Glomerular visceral epithelial cell (primary cell): ENCODE measurements around the gene CYB5R3.
A peak's percentile ranks its signal among the peaks of the same experiment; 100 is the strongest.
"Not testable (repeated sequence)": the region's sequence is repeated elsewhere in the genome, so short reads cannot be mapped to it uniquely, and the experiment has no call there.

Source experiments
- DNase-seq: peaks from one replicate; pipeline ENCODE4 v3.0.0-alpha.2; 2016; ENCODE audit errors: extremely low spot score

The CYB5R3 gene

GRCh38 chr22:42678894-42679293 lies 29.7 kb upstream of the CYB5R3 start:
- no peak for DNase-seq

GRCh38 chr22:42677936-42678335 lies 28.7 kb upstream of the CYB5R3 start:
- DNase-seq: not testable (repeated sequence)

DNA sequence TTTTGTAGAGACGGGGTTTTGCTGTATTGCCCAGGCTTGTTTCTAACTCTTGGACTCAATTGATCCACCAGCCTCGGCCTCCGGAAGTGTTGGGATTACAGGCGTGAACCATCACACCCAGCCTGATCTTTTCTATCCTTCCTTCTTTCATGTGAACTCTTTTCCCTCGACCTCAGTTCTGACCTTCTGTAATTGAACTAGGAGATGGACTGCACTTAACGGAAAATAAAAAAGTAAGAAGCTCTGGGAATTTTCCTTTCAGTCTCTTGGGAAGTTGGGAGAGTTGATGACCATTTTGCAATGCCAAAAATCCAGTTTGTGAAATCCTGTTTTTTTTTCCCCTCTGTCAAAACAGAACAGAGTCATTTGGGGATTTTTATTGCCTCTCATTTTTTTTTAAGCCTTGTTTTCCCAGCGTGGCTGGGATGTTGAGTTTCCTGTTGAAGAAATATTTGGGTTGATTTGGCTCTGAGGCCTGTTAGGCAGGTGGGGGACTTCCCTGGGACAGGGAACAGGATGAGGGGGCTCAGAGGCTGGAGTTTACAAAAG lies 26.9 kb upstream of the CYB5R3 start:
- DNase-seq: no peak

DNA sequence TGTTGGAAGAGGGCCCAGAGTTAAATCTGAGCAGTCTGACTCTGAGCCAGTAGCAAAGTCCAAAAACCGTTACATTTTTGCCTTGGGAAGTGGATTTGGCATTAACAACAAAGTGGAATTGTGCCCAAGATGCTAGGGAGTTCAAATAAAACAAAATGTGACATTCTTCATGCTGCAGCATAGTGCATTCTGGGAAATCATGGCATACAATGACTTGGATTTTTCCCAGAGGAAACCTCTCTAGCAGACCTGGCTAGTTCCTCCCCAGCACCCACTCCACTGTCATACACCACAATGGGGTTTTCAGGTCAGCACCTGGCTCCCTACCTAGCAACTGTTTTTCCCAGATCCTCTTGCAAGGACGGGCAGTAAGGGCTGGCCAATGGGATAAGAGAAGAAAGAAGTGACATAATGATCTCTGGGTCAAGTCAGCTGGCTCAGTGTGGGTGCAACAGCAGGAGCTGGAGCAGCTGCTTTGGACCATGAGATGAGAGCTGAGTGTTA lies 24.8 kb upstream of the CYB5R3 start:
- DNase-seq: peak; percentile 26

GRCh38 chr22:42673071-42673470 lies 23.9 kb upstream of the CYB5R3 start:
- not testable (repeated sequence) for DNase-seq

GRCh38 chr22:42670921-42671709 lies 21.9 kb upstream of the CYB5R3 start:
- DNase-seq: no peak

DNA sequence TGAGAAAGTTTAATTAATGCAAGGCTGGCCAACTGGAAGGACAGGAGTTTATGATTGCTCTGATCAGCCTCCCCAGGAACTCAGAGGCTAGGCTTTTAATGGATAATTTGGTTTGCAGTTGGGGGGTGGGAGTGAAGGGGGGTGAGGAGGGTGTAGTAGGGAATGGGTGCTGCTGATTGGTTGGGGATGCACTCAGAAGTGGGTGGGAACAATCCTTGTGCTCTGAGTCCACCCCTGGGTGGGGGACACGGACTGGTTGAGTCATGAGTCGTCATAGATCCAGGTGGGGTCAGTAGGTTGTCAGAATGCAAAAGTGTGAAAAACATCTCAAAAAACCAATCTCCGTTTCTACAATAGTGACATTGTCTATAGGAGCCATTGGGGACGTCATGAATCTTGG lies 20.9 kb upstream of the CYB5R3 start:
- no peak for DNase-seq

DNA sequence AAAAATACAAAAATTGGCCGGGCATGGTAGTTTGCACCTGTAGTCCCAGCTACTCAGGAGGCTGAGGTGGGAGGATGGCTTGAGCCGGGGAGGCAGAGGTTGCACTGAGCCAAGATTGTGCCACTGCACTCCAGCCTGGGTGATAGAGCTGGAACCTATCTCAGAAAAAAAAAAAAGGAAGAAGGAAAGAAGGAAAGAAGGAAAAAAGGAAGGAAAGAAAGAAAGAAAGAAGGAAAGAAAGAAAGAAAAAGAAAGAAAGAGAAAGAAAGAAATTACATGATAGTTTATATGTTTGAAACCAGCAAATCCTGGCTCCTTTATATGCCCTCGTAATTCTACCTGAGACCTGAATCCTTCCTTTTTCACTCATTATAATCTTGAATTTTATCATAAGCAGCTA lies 17.2 kb upstream of the CYB5R3 start:
- not testable (repeated sequence) for DNase-seq

DNA sequence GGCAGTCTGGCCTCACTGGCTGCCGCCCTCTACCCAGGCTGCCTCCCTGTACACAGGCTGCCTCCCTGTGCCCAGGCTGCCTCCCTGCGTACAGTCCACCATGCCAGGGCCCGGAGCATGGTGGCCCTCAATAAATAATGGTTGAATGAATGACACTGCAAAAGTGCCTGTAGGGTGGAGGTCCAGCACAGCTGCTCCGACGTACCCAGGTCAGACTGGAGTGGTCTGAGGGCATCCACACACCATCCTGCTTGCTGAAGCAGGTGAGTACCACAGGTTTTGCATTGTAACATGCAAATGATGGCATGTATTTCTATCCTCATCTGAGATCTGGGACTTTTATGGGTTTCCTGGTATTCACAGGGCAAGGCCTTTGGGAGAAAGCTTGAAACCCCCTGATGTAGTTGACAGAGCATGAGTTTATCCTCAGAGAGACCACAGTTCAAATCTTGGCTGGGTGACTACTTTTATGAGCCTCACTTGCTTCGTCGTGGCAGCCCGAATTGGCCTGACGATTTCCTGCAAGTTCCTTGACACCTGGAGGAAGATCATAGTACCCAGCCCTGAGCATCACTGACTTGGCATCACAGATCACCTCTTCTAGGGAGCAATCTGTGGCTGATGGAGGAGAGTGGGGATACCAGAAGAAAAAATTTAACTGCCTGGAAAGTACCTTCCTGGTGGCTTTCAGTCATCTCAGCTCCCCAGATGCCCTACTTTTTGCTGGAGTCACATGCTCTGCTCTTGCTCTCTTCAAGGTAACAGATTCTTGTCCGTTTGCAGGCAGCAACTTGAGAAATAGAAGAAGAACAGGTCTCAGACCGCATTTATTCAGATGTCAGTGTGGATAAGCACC lies 16.0 kb upstream of the CYB5R3 start:
- no peak for DNase-seq

DNA sequence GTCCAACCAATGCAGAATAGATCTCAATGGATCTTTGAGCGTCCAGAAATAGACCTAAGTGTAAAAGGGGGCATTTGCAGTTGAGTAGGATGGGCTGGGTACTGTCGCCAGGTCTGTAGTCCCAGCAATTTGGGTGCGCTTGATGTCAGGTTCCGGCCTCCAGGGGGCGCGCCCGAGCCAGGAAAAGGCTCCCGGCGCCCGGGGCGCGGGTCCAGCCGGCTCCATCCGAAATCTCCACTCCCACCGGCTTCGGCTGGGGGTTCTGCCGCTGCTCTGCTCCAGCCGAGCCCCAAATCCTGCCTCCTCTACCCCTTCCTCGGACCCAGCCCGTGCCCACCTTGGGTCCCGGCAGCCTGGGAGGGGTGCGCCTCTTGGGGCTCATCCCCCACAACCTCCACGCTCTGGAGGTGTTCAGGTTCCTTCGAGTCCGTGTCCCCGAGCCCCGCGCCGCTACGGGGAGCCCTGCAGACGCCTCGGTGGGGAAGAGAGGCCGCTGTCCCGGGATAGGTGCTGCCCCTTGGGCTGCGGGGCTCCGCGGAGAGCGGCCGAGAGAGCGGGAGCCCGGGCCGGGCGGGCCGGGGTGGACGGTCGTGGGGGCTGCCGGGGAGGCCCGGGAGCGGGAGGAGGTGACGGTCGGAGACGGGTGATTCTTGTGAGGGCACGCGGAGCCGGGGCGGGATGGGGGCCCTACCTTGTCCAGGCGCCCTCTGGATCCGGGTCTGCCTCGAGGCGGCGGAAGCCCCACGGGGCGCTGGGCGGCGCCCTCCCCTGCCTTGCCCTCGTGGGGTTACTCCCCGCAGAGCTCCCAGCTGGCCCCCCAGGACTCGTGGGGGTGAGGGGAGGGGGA lies 13.0 kb upstream of the CYB5R3 start:
- DNase-seq: peak; percentile 69

- no peak for DNase-seq
These were observed 7.4 kb upstream of the CYB5R3 start for GRCh38 chr22:42656578-42656977.

- no peak for DNase-seq
These were observed 6.5 kb upstream of the CYB5R3 start for GRCh38 chr22:42655693-42656092.

DNA sequence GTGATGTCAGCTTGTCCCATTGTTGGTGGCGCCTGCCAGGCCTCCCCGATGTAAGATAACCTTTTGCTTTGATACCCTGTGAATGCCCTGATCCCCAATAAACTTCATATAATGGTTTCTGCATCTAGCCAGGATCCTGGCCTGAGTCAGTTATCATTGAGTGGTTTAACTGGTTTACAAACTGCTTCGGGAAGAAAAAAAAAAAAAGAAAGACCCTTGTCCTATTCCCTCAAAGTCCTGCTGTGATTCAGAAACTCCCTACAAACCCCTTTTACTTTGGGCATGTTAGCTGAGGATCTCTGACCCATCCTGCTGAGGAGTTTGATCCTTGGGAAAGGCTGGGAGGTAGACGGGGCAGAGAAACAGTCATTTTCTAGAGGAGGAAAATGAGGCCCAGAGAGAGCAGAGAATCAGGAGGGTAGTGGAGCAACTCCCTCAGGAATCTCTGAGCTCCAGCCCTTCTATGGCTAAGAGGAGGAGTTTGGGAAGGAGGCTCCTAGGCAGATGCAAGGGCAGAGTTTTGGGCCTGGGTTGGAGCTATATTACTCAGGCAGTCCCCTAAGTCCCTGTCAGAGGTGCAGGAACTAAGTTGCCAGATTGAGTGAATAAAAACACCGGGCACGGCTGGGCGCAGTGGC lies 5.4 kb upstream of the CYB5R3 start:
- DNase-seq: no peak

GRCh38 chr22:42653999-42654398 lies 4.8 kb upstream of the CYB5R3 start:
- no peak for DNase-seq

GRCh38 chr22:42651134-42651533 lies 1.9 kb upstream of the CYB5R3 start:
- peak; percentile 51 for DNase-seq

- DNase-seq: peak; percentile 47
These were observed 585 bp downstream of the CYB5R3 start for GRCh38 chr22:42648368-42649245.

GRCh38 chr22:42648017-42648367 lies 1.2 kb downstream of the CYB5R3 start:
- DNase-seq: no peak

DNA sequence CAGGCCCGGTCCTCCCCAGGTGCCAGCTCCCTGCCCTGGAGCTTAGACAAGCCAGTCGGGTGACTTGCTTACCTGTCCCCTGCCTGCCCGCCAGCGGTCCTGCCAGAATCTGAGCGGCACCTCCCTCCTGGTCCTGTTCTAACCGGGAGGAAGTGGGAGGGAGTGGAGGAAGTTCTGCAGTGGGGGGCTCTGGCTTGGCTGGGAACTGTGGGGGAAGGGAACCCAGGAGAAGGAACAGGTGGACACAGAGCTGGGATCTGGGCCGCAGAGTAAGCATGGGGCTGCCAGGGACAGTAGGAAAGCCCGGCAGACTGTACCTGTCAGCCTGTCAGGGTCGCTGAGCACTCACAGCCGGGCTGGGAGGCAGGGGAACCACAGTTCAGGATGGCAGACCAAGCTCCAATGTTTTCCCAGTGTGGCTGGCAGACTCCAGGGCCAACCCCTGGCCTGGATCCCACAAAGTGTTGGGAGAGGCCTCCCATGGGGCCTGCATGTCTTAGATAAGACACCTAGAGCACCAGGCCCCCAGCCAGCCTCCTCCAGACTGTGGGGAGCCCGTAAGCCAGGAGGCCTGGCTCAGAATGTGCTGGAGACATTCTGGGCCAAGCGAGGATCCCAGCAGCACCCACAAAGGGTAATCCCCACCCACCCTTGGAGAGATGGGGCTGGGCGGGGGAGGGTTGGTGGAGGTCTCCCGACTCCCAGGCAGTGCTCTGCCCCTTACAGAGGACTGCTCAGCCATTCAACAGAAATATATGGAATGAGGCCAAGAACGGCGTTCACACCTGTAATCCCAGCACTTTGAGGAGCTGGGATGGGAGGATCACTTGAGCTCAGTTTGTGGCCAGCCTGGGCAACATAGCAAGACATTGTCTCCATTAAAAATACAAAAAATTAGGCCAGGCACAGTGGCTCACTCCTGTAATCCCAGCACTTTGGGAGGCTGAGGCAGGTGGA lies 2.3 kb downstream of the CYB5R3 start:
- peak; percentile 41 for DNase-seq
